Prostate gland (tissue), 2 donors: ENCODE results near the gene C1R. TPM values are rescaled to one million over a fixed set of nuclear protein-coding genes. Genes with fewer than 3 reads are reported as not detected.

Source experiments
- DNase-seq: peaks from one replicate; pipeline ENCODE4 v3.0.0-alpha.2; 2019; ENCODE audit warnings: low spot score
- H3K27ac ChIP-seq, 2 donors: fragments of 200-600 bp; sonication (generic); 2 replicates each; pipeline ENCODE4 v1.5.1; 2017 to 2019
- H3K27me3 ChIP-seq: fragments of 200-600 bp; sonication (generic); replicated peaks from 2 replicates; pipeline ENCODE4 v1.5.1; 2019; ENCODE audit not compliant: insufficient read depth
- H3K36me3 ChIP-seq, 2 donors: fragments of 200-600 bp; sonication (generic); 1 replicate in 1 of 2; 2 replicates in 1 of 2; pipeline versions ENCODE4 v1.5.1 to v1.8.1; 2017 to 2019
- H3K4me1 ChIP-seq: fragments of 200-600 bp; sonication (generic); replicated peaks from 2 replicates; pipeline ENCODE4 v1.5.1; 2019
- H3K4me3 ChIP-seq, 2 donors: fragments of 200-600 bp; sonication (generic); 2 replicates each; pipeline ENCODE4 v1.5.1; 2017 to 2019
- H3K9me3 ChIP-seq: fragments of 200-600 bp; sonication (generic); 2 replicates; pipeline ENCODE4 v1.5.1; 2017
- POLR2A ChIP-seq: fragments of 450-650 bp; IDR thresholded peaks from one replicate; pipeline ENCODE4 v1.6.1; 2016; ENCODE audit warnings: antibody characterized with exemption, mild to moderate bottlenecking
- POLR2AphosphoS5 ChIP-seq: sonication (generic); formaldehyde crosslinking; IDR thresholded peaks from one replicate; pipeline ENCODE4 v1.6.1; 2017; ENCODE audit warnings: antibody characterized with exemption
- WGBS: methylation state at CpG from one replicate; pipeline ENCODE4 v1.1.5; 2018; 5-methylcytosine and 5-hydroxymethylcytosine counted together
- intact Hi-C: fragments of 100-400 bp; cut with DNase I; formaldehyde crosslinking; loops from one replicate; pipeline ENCODE4 v1.14.2; 2022
- total RNA-seq, 2 donors: library from RNA; depleted of rRNA; stranded (reverse); fragments of >200 nt; gene quantifications; one replicate each; pipeline ENCODE4 v1.1.0, GENCODE V29; 2016
- TF ChIP-seq, protein P1 (sequence below), 4 experiments: fragments of 200-600 bp in 2 of 4; fragments of 450-650 bp in 2 of 4; sonication (generic) in 2 of 4; IDR thresholded peaks; 1 replicate in 3 of 4; 2 replicates in 1 of 4; pipeline ENCODE4 v1.5.1; 2016 to 2019; ENCODE audit warnings: antibody characterized with exemption in 4 of 4, mild to moderate bottlenecking in 2 of 4, moderate library complexity in 2 of 4

The C1R gene
- total RNA-seq, 2 donors from 2014 or later, result 104 to 261 TPM

DNA sequence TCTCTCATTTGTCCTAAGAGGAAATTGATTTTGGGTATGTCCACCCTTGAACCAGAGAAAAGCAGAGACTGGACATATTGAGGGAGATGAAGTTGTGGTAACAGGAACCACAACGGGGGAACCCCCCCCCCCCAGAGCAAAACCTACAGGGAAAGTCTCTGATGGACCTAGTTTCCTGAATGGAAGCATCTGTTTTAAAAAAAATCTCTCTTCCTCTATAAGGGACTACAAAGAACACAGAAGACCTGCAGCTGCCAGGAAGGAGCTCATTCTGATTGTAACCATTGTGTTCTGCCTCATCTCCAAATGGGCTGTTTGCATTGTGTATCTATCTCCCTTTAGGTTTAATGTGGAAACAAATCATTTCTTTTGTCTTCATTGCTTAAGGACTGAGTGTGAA is 18.3 kb downstream of the C1R start:
- H3K27ac ChIP-seq, result no peak overlapping the region
- DNase-seq, result no peak
- WGBS, result 59% methylated on average over 1 of the region's 1 CpG

DNA sequence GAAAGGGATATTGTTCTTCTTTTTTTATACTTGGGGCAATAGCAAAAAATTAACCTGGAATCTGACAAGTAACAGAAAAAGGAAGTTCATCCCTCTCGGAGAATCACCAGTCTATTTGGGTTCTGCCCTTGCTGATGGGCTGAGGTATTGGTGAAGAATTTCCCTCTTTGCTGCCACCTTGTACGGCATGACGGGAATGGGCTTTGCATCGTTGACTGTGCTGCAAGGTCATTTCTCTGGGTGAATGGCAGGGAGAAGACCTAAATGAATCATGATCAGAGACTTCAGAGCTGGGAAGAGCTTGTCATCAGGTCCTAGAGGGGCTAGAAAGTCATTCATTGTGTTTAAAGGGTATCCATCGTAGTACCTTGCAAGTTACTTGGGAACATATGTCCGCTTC is 19.7 kb downstream of the C1R start:
- TF ChIP-seq POLR2A, result no peak
- TF ChIP-seq POLR2AphosphoS5, result no peak
- TF ChIP-seq, protein P1, sequence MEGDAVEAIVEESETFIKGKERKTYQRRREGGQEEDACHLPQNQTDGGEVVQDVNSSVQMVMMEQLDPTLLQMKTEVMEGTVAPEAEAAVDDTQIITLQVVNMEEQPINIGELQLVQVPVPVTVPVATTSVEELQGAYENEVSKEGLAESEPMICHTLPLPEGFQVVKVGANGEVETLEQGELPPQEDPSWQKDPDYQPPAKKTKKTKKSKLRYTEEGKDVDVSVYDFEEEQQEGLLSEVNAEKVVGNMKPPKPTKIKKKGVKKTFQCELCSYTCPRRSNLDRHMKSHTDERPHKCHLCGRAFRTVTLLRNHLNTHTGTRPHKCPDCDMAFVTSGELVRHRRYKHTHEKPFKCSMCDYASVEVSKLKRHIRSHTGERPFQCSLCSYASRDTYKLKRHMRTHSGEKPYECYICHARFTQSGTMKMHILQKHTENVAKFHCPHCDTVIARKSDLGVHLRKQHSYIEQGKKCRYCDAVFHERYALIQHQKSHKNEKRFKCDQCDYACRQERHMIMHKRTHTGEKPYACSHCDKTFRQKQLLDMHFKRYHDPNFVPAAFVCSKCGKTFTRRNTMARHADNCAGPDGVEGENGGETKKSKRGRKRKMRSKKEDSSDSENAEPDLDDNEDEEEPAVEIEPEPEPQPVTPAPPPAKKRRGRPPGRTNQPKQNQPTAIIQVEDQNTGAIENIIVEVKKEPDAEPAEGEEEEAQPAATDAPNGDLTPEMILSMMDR (IDR thresholded peaks at IDR 0.05), result no peak
- H3K4me1 ChIP-seq, result no peaks in the 10 kb centered on the region
- H3K27ac ChIP-seq, result no peak overlapping the region
- intact Hi-C loops, result no loop called here
- WGBS, result 91% methylated on average over 6 of the region's 6 CpGs
- no peaks in the 10 kb centered on the region for H3K27me3 ChIP-seq
- H3K4me3 ChIP-seq, result no peak overlapping the region
- no peaks in the 10 kb centered on the region for H3K36me3 ChIP-seq
- DNase-seq, result no peak
- H3K9me3 ChIP-seq, result no peaks in the 10 kb centered on the region

More for the DNA sequence above, 18.3 kb downstream of the C1R start:
- H3K4me1 ChIP-seq, result no peaks in the 10 kb centered on the region
- no peaks in the 10 kb centered on the region for H3K9me3 ChIP-seq
- no peaks in the 10 kb centered on the region for H3K36me3 ChIP-seq
- intact Hi-C loops, result no loop called here
- H3K27me3 ChIP-seq, result no peaks in the 10 kb centered on the region
- TF ChIP-seq POLR2A (no peak), POLR2AphosphoS5 (no peak)
- TF ChIP-seq, protein P1 (IDR thresholded peaks at IDR 0.05), result no peak
- H3K4me3 ChIP-seq, result no peak overlapping the region

DNA sequence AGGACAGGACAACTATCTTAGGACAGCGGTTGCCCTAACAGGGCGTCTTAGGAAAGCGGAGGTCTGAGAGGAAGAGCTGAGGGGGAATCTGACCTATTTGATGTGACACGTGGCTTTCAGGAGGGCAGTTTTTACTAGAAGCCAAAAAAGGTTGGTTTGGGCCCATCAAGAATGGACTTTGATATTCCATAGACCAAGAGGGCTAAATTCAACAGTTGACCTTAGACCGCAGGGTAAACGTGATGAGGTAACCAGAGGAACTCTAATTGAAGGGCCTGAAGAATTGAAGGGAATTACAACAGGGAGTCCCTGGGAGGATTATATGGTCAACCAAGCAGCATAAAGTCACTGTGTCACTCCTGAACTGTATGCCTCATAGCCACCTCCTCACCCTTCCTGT is 20.2 kb downstream of the C1R start:
- 85% methylated on average over 6 of the region's 6 CpGs for WGBS
- intact Hi-C loops, result no loop called here
- no peaks in the 10 kb centered on the region for H3K4me1 ChIP-seq
- no peak for DNase-seq
- no peaks in the 10 kb centered on the region for H3K9me3 ChIP-seq
- H3K4me3 ChIP-seq, result no peak overlapping the region
- H3K27ac ChIP-seq, result no peak overlapping the region
- TF ChIP-seq, protein P1 (IDR thresholded peaks at IDR 0.05), result no peak
- TF ChIP-seq POLR2AphosphoS5 (no peak), POLR2A (no peak)
- H3K36me3 ChIP-seq, result no peaks in the 10 kb centered on the region
- H3K27me3 ChIP-seq, result no peaks in the 10 kb centered on the region

DNA sequence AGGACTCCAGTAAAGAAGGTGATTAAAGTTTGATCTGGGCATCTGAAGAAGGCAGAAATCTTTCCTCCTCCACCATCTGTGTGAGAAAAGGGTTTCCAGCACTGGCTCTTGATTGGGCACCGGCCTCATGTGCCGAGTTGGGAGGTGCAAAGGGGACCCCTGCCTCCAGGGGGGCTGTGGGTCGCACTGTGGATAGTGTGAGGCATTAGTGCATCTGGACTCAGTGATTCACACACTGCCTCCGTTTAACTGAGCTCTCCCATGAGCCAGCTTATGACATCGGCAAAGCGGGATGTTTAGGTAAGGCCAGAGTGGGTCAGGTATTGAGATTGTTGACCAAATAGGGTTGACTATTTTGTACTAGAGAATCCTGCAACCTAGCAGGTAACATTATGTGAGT is 22.9 kb downstream of the C1R start:
- intact Hi-C loops, result no loop called here
- Histone ChIP-seq H3K9me3 (no peaks in the 10 kb centered on the region), H3K36me3 (no peaks in the 10 kb centered on the region), H3K27ac (no peak overlapping the region), H3K27me3 (no peaks in the 10 kb centered on the region), H3K4me3 (no peak overlapping the region), H3K4me1 (no peaks in the 10 kb centered on the region)
- WGBS, result 94% methylated on average over 6 of the region's 6 CpGs
- TF ChIP-seq POLR2A, result no peak
- no peak for TF ChIP-seq POLR2AphosphoS5
- TF ChIP-seq, protein P1 (IDR thresholded peaks at IDR 0.05), result no peak
- no peak for DNase-seq

DNA sequence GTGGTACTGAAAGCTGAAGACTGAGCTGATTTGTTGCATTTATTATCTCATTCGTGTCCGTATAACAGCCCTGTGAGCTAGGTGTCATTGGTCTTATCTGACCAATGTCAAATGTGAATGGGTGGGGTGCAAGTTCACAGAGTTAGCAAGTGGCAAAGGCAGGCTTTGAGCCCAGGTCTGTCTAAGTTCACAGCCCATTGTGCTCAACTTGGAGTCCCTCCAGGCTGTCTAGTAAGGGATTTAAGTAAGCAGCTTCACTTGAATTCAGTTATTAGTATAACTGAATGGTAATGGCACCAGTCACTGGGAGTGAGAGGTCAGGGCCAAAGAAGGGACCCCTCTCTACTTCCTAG is 23.3 kb downstream of the C1R start:
- intact Hi-C loops, result no loop called here
- Histone ChIP-seq H3K4me3 (no peak overlapping the region), H3K36me3 (no peaks in the 10 kb centered on the region), H3K4me1 (no peaks in the 10 kb centered on the region), H3K27ac (peak overlapping the region in 1 of 2 donors; percentile 12), H3K9me3 (no peaks in the 10 kb centered on the region), H3K27me3 (no peaks in the 10 kb centered on the region)
- DNase-seq, result no peak
- TF ChIP-seq POLR2A (no peak), POLR2AphosphoS5 (no peak)
- TF ChIP-seq, protein P1 (IDR thresholded peaks at IDR 0.05), result no peak
- WGBS, result 30% methylated on average over 2 of the region's 2 CpGs
